ENCODE data around the gene YPEL2.

GRCh38 chr17:59440757-59441463 lies 109.5 kb downstream of the YPEL2 start:
- TF ChIP-seq CTCF (IDR thresholded peaks at IDR 0.05) = peak in 1 of 3 donors; percentile 70
- no peak for TF ChIP-seq POLR2A (IDR thresholded peaks at IDR 0.05)
